ENCODE measurements around the gene HCN1. TPM values are rescaled to one million over a fixed set of nuclear protein-coding genes. Genes with fewer than 3 reads are reported as not detected.
"Not testable (repeated sequence)": the region's sequence is repeated elsewhere in the genome, so short reads cannot be mapped to it uniquely, and the experiment has no call there.

HCN1 gene
- total RNA-seq, 4 donors from 2014 or later: 0.09 to 0.48 (median 0.13) TPM; not detected in 1

DNA sequence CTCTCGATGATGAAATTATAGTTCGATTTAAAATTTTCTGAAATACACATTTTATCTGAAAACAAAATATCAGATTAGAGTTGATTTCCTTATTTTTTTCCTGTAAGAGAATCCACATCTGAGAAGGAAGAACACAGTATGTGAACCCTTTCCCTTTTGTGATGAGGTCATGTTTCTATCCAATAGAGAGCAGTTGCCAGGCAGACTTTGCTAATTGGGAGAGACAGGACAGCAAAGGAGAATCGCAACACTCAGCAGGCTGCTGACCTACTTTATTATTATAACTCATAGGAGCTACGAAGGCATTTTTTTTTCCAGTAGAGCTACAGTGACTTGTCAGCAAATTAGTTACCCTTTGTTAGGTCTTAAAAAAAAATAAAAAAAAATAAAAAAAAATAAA is 242.1 kb downstream of the HCN1 start:
- ATAC-seq (ENCODE audit: low FRiP score) (peak; percentile 83), DNase-seq (ENCODE audit: low spot score) (no peak)
- TF ChIP-seq, protein P1, sequence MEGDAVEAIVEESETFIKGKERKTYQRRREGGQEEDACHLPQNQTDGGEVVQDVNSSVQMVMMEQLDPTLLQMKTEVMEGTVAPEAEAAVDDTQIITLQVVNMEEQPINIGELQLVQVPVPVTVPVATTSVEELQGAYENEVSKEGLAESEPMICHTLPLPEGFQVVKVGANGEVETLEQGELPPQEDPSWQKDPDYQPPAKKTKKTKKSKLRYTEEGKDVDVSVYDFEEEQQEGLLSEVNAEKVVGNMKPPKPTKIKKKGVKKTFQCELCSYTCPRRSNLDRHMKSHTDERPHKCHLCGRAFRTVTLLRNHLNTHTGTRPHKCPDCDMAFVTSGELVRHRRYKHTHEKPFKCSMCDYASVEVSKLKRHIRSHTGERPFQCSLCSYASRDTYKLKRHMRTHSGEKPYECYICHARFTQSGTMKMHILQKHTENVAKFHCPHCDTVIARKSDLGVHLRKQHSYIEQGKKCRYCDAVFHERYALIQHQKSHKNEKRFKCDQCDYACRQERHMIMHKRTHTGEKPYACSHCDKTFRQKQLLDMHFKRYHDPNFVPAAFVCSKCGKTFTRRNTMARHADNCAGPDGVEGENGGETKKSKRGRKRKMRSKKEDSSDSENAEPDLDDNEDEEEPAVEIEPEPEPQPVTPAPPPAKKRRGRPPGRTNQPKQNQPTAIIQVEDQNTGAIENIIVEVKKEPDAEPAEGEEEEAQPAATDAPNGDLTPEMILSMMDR (IDR thresholded peaks at IDR 0.05): no peak

DNA sequence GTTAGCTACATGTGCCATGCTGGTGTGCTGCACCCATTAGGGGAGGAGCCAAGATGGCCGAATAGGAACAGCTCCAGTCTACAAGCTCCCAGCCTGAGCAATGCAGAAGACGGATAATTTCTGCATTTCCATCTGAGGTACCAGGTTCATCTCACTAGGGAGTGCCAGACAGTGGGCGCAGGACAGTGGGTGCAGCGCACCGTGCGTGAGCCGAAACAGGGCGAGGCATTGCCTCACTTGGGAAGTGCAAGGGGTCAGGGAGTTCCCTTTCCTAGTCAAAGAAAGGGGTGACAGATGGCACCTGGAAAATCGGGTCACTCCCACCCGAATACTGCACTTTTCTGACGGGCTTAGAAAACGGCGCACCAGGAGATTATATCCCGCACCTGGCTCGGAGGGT is 251.3 kb downstream of the HCN1 start:
- not testable (repeated sequence) for ATAC-seq (ENCODE audit: low FRiP score)

DNA sequence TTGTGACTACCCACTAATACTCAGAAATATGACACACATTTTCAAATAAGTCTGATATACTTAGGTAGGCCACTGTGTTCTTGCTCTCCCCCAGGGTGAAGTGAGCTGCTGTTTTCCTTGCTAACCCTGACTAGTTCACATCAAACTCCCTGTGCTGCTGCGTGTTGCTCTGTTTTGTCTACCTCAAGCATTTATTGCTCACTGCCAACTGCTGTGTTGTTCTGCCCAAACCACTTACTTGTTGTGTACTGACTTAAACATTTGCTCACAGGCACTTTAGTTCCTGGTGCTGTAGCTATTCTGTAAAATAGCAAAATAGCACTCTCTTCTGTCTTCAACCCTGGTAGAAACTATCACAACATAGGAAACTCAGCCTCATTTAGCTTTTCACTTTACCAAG is 255.7 kb downstream of the HCN1 start:
- DNase-seq (ENCODE audit: low spot score): no peak
- ATAC-seq (ENCODE audit: low FRiP score): no peak
- TF ChIP-seq, protein P1 (IDR thresholded peaks at IDR 0.05): no peak

More for the DNA sequence above, 251.3 kb downstream of the HCN1 start:
- not testable (repeated sequence) for DNase-seq (ENCODE audit: low spot score)

DNA sequence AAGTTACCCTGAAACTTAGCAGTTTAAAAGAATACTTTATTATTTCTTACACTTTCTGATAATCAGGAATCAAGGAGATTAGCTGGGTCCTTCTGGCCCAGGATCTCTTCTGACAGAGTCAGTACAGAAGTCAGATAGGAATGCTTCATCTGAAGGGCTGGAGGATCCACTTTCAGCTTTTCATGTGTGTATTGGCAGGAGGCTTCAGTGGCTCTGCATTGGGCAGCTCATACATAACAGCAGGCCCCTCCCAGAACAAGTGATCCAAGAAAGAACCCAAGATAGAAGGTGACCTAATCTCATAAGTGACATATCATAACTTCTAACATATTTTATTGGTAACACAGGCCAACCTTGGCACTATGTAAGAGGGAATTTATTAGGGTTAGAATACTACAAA is 258.4 kb downstream of the HCN1 start:
- DNase-seq (ENCODE audit: low spot score) (no peak), ATAC-seq (ENCODE audit: low FRiP score) (no peak)
- TF ChIP-seq, protein P1 (IDR thresholded peaks at IDR 0.05): no peak

DNA sequence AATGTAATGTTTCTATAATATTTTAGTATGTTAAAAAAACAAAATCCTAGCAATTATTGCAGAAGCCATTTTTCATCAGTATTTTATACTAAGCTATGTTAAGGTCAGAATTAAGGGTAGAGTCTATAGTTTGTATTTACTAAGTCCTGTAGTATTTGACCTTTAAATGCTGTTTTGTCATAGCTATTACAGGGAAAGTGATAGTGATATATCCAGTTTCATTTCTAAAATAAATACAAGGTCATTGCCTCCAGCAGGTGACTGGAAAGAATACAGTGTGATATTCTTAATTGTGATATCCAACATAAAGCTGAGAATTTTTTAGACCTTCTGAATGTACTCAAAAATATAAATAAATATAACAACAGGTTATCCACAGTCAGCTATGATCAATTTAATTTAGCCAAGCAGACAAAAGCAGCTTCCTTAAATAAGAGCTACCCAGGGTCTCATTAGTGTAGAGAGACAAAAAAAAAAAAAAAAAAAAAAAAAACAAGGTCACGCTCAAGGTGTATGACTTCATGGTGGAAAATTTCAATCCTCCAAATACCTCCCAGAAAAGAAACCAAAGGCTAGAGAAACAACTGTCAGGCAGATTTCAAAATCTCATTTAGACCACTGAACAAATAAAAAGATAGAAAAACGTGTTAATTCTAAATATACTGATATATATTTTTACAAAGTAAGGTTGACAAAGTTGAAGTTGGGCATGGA is 278.7 kb downstream of the HCN1 start:
- TF ChIP-seq, protein P1 (IDR thresholded peaks at IDR 0.05): no peak
- DNase-seq (ENCODE audit: low spot score): no peak
- no peak for ATAC-seq (ENCODE audit: low FRiP score)

DNA sequence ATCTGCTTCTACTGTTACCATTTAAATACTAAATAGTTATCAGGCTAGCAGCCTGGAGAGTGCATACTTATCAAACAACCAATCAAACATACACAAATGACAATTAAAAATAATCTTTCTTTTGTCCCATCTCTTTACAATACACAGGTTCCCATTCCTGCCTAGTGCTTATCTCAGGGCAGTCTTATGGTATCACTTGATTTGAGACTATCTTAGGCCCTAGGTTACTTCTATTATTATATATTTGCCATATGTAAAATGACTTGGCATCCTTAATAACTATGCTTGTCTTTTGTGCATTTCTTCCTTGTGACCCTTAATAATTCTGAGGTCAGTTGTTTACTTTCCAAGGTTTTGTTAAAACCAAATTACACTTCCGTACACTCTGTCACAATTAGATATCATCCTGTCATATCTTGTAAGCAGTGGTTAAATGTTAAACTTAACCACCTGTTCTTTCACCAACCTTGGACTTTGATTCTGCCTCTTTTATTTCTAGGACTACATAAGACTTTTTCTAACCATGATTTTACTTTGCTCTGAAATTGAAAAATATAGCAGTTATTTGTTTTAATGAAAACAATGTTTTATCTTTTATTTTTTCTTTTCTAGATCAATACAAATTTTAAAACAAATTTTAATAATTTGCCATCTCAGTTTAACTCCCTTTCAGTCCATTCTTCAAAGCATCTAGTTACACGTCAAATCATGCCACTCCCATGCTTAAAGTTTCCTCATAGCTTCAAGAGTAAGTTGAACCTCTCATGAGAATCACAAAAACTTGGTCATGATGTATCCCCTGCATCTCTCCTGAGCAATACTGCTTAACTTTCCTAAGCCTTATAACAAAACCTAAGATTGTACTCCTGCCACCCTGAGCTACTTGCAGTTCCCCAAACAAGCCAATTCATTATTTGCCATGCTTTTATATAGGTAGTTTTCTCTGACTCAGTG is 281.3 kb downstream of the HCN1 start:
- TF ChIP-seq, protein P1 (IDR thresholded peaks at IDR 0.05): no peak
- DNase-seq (ENCODE audit: low spot score) (no peak), ATAC-seq (ENCODE audit: low FRiP score) (no peak)

DNA sequence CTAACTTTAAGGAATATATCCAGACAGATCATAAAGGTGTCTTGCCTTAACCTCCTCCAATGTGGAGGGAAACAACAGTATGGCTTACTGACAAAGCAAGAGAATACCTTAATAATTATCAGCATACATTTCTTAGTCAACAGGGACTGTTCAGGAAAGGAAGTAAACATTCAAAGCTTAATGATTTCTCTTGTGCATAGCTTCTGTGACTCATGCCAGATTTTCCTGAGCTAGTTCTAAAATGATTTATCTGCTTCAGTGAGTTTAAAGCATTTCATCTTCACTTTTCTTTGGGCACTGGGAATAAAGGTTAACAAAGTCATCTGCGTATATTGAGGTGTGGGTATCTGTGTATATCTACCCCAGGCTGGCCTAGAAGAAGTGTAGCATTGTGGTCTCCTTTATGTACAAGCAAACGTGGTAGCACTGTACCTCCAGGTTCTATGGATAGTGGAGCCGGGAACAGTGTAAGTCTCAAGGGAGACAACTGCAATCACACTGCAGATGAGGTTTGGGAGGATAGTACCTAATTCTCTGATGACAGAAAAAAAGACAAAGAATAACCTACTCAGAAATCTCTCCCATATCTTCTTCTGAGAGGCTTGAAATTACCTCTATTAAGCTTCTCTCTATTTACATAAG is 284.1 kb downstream of the HCN1 start:
- TF ChIP-seq, protein P1 (IDR thresholded peaks at IDR 0.05): no peak
- ATAC-seq (ENCODE audit: low FRiP score): peak; percentile 48
- DNase-seq (ENCODE audit: low spot score): no peak
